Sigmoid colon (tissue), 4 donors: ENCODE data around the gene MMP2.

Experiments
- EP300 ChIP-seq, 4 donors: sonication (generic); formaldehyde crosslinking; IDR thresholded peaks; one replicate each; pipeline ENCODE4 v1.6.1; 2017; ENCODE audit warnings: antibody characterized with exemption in 4 of 4
- POLR2A ChIP-seq, 2 donors: fragments of 450-650 bp; IDR thresholded peaks; one replicate each; pipeline ENCODE4 v1.6.1; 2016; ENCODE audit warnings: antibody characterized with exemption in 2 of 2, mild to moderate bottlenecking in 2 of 2, moderate library complexity in 2 of 2
- POLR2AphosphoS5 ChIP-seq, 4 donors: sonication (generic); formaldehyde crosslinking; IDR thresholded peaks; one replicate each; pipeline ENCODE4 v1.6.1; 2017; ENCODE audit warnings: antibody characterized with exemption in 4 of 4
- TF ChIP-seq, protein P1 (sequence below), 4 experiments: fragments of 450-650 bp in 3 of 4; fragments of 200-600 bp in 1 of 4; IDR thresholded peaks; one replicate each; pipeline ENCODE4 v1.5.1; 2016 to 2019; ENCODE audit warnings: antibody characterized with exemption in 4 of 4, mild to moderate bottlenecking in 3 of 4, moderate library complexity in 2 of 4

DNA sequence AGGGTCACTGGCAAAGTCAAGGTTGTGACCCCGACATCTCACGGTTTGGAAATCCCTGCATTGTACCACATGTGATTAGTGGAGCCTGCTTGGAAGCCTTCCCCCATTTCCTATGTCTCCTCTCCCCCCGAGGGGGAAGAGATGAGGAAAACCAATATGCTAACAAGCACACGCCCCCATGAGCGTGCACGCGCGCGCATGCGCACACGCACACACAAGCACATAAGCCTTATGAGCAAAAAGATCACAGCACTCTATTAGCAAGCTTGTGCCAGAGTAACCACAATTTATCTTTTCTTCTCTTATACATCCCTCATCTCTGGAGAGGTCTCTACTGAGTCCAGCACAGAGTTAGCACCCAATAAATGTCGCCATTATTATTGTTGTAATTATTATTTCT, 31.8 kb upstream of the MMP2 start:
- TF ChIP-seq EP300 (IDR thresholded peaks at IDR 0.05): no peak
- TF ChIP-seq, protein P1, sequence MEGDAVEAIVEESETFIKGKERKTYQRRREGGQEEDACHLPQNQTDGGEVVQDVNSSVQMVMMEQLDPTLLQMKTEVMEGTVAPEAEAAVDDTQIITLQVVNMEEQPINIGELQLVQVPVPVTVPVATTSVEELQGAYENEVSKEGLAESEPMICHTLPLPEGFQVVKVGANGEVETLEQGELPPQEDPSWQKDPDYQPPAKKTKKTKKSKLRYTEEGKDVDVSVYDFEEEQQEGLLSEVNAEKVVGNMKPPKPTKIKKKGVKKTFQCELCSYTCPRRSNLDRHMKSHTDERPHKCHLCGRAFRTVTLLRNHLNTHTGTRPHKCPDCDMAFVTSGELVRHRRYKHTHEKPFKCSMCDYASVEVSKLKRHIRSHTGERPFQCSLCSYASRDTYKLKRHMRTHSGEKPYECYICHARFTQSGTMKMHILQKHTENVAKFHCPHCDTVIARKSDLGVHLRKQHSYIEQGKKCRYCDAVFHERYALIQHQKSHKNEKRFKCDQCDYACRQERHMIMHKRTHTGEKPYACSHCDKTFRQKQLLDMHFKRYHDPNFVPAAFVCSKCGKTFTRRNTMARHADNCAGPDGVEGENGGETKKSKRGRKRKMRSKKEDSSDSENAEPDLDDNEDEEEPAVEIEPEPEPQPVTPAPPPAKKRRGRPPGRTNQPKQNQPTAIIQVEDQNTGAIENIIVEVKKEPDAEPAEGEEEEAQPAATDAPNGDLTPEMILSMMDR (IDR thresholded peaks at IDR 0.05): no peak
- no peak for TF ChIP-seq POLR2AphosphoS5 (IDR thresholded peaks at IDR 0.05)
- TF ChIP-seq POLR2A (IDR thresholded peaks at IDR 0.05): no peak
